ENCODE measurements around the gene SUV39H1. TPM values are rescaled to one million over a fixed set of nuclear protein-coding genes. Genes with fewer than 3 reads are reported as not detected.

SUV39H1 gene
- total RNA-seq, 1 donor, result 2.5 TPM

GRCh38 chrX:48711929-48712505 is 15.5 kb downstream of the SUV39H1 start:
- Histone ChIP-seq H3K9me3 (ENCODE audit: low read depth, low read length) (no peaks in the 10 kb centered on the region), H3K27ac (ENCODE audit: low read depth, low read length) (no peak overlapping the region), H3K4me3 (ENCODE audit: insufficient read depth, low read length) (no peak overlapping the region), H3K36me3 (ENCODE audit: insufficient read depth, low read length) (no peaks in the 10 kb centered on the region), H3K4me1 (ENCODE audit: insufficient read depth, low read length) (peaks cover 17% of the 10 kb centered on the region), H4K20me1 (ENCODE audit: insufficient read depth, low read length) (peaks cover 2% of the 10 kb centered on the region), H3K27me3 (ENCODE audit: insufficient read depth, low read length) (no peaks in the 10 kb centered on the region), H2AFZ (ENCODE audit: low read length) (no peak overlapping the region), H3K4me2 (ENCODE audit: insufficient read depth, low read length) (no peak overlapping the region), H3K79me2 (ENCODE audit: insufficient read depth, low read length) (no peaks in the 10 kb centered on the region)
- TF ChIP-seq CTCF (IDR thresholded peaks at IDR 0.05; ENCODE audit: extremely low read depth, low read depth, low read length), result no peak
- no peak for DNase-seq (ENCODE audit: insufficient read length, low spot score, missing footprints)

GRCh38 chrX:48713847-48714246 is 17.3 kb downstream of the SUV39H1 start:
- Histone ChIP-seq H3K36me3 (ENCODE audit: insufficient read depth, low read length) (no peaks in the 10 kb centered on the region), H3K79me2 (ENCODE audit: insufficient read depth, low read length) (no peaks in the 10 kb centered on the region), H3K4me2 (ENCODE audit: insufficient read depth, low read length) (no peak overlapping the region), H4K20me1 (ENCODE audit: insufficient read depth, low read length) (peaks cover 2% of the 10 kb centered on the region), H3K27me3 (ENCODE audit: insufficient read depth, low read length) (no peaks in the 10 kb centered on the region), H3K4me3 (ENCODE audit: insufficient read depth, low read length) (no peak overlapping the region), H2AFZ (ENCODE audit: low read length) (no peak overlapping the region), H3K27ac (ENCODE audit: low read depth, low read length) (no peak overlapping the region), H3K9me3 (ENCODE audit: low read depth, low read length) (no peaks in the 10 kb centered on the region), H3K4me1 (ENCODE audit: insufficient read depth, low read length) (peaks cover 17% of the 10 kb centered on the region)
- TF ChIP-seq CTCF (IDR thresholded peaks at IDR 0.05; ENCODE audit: extremely low read depth, low read depth, low read length), result no peak
- DNase-seq (ENCODE audit: insufficient read length, low spot score, missing footprints), result no peak

GRCh38 chrX:48714573-48714972 is 18.0 kb downstream of the SUV39H1 start:
- no peak overlapping the region for H3K27ac ChIP-seq (ENCODE audit: low read depth, low read length)
- H3K4me2 ChIP-seq (ENCODE audit: insufficient read depth, low read length), result no peak overlapping the region
- no peak for DNase-seq (ENCODE audit: insufficient read length, low spot score, missing footprints)

GRCh38 chrX:48715072-48715471 is 18.5 kb downstream of the SUV39H1 start:
- TF ChIP-seq CTCF (IDR thresholded peaks at IDR 0.05; ENCODE audit: extremely low read depth, low read depth, low read length), result no peak
- Histone ChIP-seq H3K27me3 (ENCODE audit: insufficient read depth, low read length) (no peaks in the 10 kb centered on the region), H3K4me2 (ENCODE audit: insufficient read depth, low read length) (no peak overlapping the region), H4K20me1 (ENCODE audit: insufficient read depth, low read length) (peaks cover 2% of the 10 kb centered on the region), H3K4me3 (ENCODE audit: insufficient read depth, low read length) (no peak overlapping the region), H3K27ac (ENCODE audit: low read depth, low read length) (no peak overlapping the region), H3K79me2 (ENCODE audit: insufficient read depth, low read length) (no peaks in the 10 kb centered on the region), H3K4me1 (ENCODE audit: insufficient read depth, low read length) (peaks cover 17% of the 10 kb centered on the region), H2AFZ (ENCODE audit: low read length) (no peak overlapping the region), H3K36me3 (ENCODE audit: insufficient read depth, low read length) (no peaks in the 10 kb centered on the region), H3K9me3 (ENCODE audit: low read depth, low read length) (no peaks in the 10 kb centered on the region)
- DNase-seq (ENCODE audit: insufficient read length, low spot score, missing footprints), result no peak

More at GRCh38 chrX:48714573-48714972, 18.0 kb downstream of the SUV39H1 start:
- Histone ChIP-seq H3K36me3 (ENCODE audit: insufficient read depth, low read length) (no peaks in the 10 kb centered on the region), H2AFZ (ENCODE audit: low read length) (no peak overlapping the region), H3K9me3 (ENCODE audit: low read depth, low read length) (no peaks in the 10 kb centered on the region), H3K79me2 (ENCODE audit: insufficient read depth, low read length) (no peaks in the 10 kb centered on the region), H3K27me3 (ENCODE audit: insufficient read depth, low read length) (no peaks in the 10 kb centered on the region), H3K4me3 (ENCODE audit: insufficient read depth, low read length) (no peak overlapping the region), H4K20me1 (ENCODE audit: insufficient read depth, low read length) (peaks cover 2% of the 10 kb centered on the region), H3K4me1 (ENCODE audit: insufficient read depth, low read length) (peaks cover 17% of the 10 kb centered on the region)
- TF ChIP-seq CTCF (IDR thresholded peaks at IDR 0.05; ENCODE audit: extremely low read depth, low read depth, low read length), result no peak
